Measurements from ENCODE around the gene RTEL1. TPM values are rescaled to one million over a fixed set of nuclear protein-coding genes. Genes with fewer than 3 reads are reported as not detected.

Gene RTEL1
- total RNA-seq, 1 experiment from 2014 or later, result 33.4 TPM

GRCh38 chr20:63619505-63619904 is 38.6 kb upstream of the RTEL1 start:
- Histone ChIP-seq H3K18ac (ENCODE audit: insufficient read length, low read depth, low read length) (no peak overlapping the region), H3K56ac (ENCODE audit: insufficient read length, low read depth, low read length) (no peak overlapping the region), H4K5ac (ENCODE audit: insufficient read length, low read depth, low read length) (no peak overlapping the region), H3K4me2 (ENCODE audit: insufficient read depth, insufficient read length, low read length) (no peak overlapping the region), H4K8ac (replicated peaks; ENCODE audit: insufficient read length, low read depth, low read length) (no peak overlapping the region), H3K23me2 (ENCODE audit: insufficient read length, low read depth, low read length, poor library complexity, severe bottlenecking) (no peaks in the 10 kb centered on the region), H3K4me1 (ENCODE audit: insufficient read depth, low read length) (no peaks in the 10 kb centered on the region), H2BK15ac (ENCODE audit: low read depth, low read length) (no peak overlapping the region), H3K9ac (ENCODE audit: extremely low read depth, insufficient read length, low read length) (no peak overlapping the region), H3K27me3 (ENCODE audit: insufficient read depth, low read length) (no peaks in the 10 kb centered on the region), H4K20me1 (ENCODE audit: control insufficient read depth, insufficient read depth, insufficient read length) (no peaks in the 10 kb centered on the region), H3K4ac (ENCODE audit: low read depth, low read length) (no peak overlapping the region), H2BK20ac (ENCODE audit: low read depth, low read length, poor library complexity, severe bottlenecking) (no peak overlapping the region), H3K9me3 (ENCODE audit: control insufficient read depth, low read depth, low read length) (peaks cover 12% of the 10 kb centered on the region), H2BK12ac (ENCODE audit: insufficient read length, low read depth, low read length) (no peak overlapping the region), H4K91ac (ENCODE audit: insufficient read length, low read depth, low read length) (no peak overlapping the region), H2BK120ac (ENCODE audit: low read depth, low read length, poor library complexity, severe bottlenecking) (no peak overlapping the region), H3K27ac (ENCODE audit: insufficient read length, low read depth, low read length) (no peak overlapping the region), H3K14ac (ENCODE audit: insufficient read depth, low read length) (no peak overlapping the region), H2AFZ (ENCODE audit: low read length) (no peak overlapping the region), H2BK5ac (ENCODE audit: insufficient read length, low read length) (no peak overlapping the region), H3T11ph (ENCODE audit: low read length) (no peak overlapping the region), H3K79me2 (ENCODE audit: insufficient read depth, low read length) (peaks cover 3% of the 10 kb centered on the region; the same call in 1 of the 2 replicates), H3K23ac (ENCODE audit: insufficient read length, low read depth, low read length) (no peak overlapping the region), H3K79me1 (ENCODE audit: insufficient read depth, low read depth, low read length, poor library complexity, severe bottlenecking) (peaks cover 4% of the 10 kb centered on the region), H2AK5ac (ENCODE audit: insufficient read length, low read length) (no peak overlapping the region)
- no peak for DNase-seq
- H3K36me3 Mint-ChIP-seq (ENCODE audit: insufficient read depth in 1 of 3, low read depth in 3 of 3), result peaks cover 42 to 52% (median 49%) of the 10 kb centered on the region in 3 experiments
- peaks cover 15 to 16% of the 10 kb centered on the region in 2 experiments for H3K4me1 Mint-ChIP-seq
- no peaks in the 10 kb centered on the region; the same call in 1 of the 2 replicates for H3K27me3 Mint-ChIP-seq (ENCODE audit: low read depth)
- no peak overlapping the region for H3K4me3 Mint-ChIP-seq
- H3K9me3 Mint-ChIP-seq, result peaks cover 16 to 18% of the 10 kb centered on the region in 2 experiments
- no CpG with 5 or more reads among the region's 13 CpGs for WGBS (ENCODE audit: extremely low coverage, insufficient read length, low lambda C conversion rate)
- no peak for TF ChIP-seq CTCF (conservative IDR thresholded peaks at IDR 0.05)
- 0 out of 7 replicates have a peak overlapping the region, but pooled peaks of 1 of the 3 experiments have one; percentile 67 for H3K27ac Mint-ChIP-seq
